Panc1 (cell line): Measurements from ENCODE around the gene OSBP2. TPM values are rescaled to one million over a fixed set of nuclear protein-coding genes. Genes with fewer than 3 reads are reported as not detected.

Experiments
- ATAC-seq: fragments of 200-7000 bp; cut with Tn5 transposase; 2 replicates; pipeline ENCODE4 v1.9.1; 2020; ENCODE audit warnings: mild to moderate bottlenecking, moderate library complexity
- BruUV-seq: library from RNA; stranded (reverse); fragments of 400-500 nt; replicated peaks from 2 replicates; lab custom pipeline; 2021; lab: Mats Ljungman, UMichigan
- CTCF ChIA-PET: fragments of 300-600 bp; sonication (Branson Sonifier 250); formaldehyde crosslinking; loops from one replicate; lab custom pipeline; 2022; ENCODE audit warnings: antibody characterized with exemption; lab: Charles Lee
- POLR2A ChIA-PET: fragments of 300-600 bp; sonication (Branson Sonifier 250); formaldehyde crosslinking; loops from one replicate; lab custom pipeline; 2022; ENCODE audit warnings: antibody characterized with exemption; lab: Charles Lee
- DNase-seq: peaks from one replicate; pipeline ENCODE4 v3.0.0-alpha.2; 2010; ENCODE audit warnings: low read depth, low spot score
- H3K27ac ChIP-seq: 2 replicates; pipeline ENCODE4 v1.5.1; 2011; ENCODE audit warnings: mild to moderate bottlenecking, low read length, inconsistent platforms
- H3K27me3 ChIP-seq: fragments of 200-500 bp; sonication (Bioruptor generic); 2 replicates; pipeline ENCODE4 v1.6.0; 2014; ENCODE audit warnings: low read length, inconsistent platforms; ENCODE audit not compliant: control insufficient read depth, insufficient read depth
- H3K36me3 ChIP-seq: fragments of 200-500 bp; sonication (Bioruptor generic); 2 replicates; pipeline ENCODE4 v1.5.1; 2014; ENCODE audit warnings: inconsistent platforms, mild to moderate bottlenecking, low read length, moderate library complexity; ENCODE audit not compliant: control insufficient read depth, insufficient read depth
- H3K4me1 ChIP-seq: 2 replicates; pipeline ENCODE4 v1.5.1; 2011; ENCODE audit warnings: inconsistent platforms, mild to moderate bottlenecking, low read length, moderate library complexity; ENCODE audit not compliant: control insufficient read depth, insufficient read depth
- H3K4me3 ChIP-seq, 2 experiments: 2 replicates each; pipeline ENCODE4 v1.5.1; 2011 to 2012; ENCODE audit warnings: low read depth in 2 of 2, low read length in 2 of 2, mild to moderate bottlenecking in 2 of 2, inconsistent platforms in 1 of 2, moderate library complexity in 1 of 2
- H3K9me3 ChIP-seq: fragments of 200-500 bp; sonication (Bioruptor generic); 2 replicates; pipeline ENCODE4 v1.5.1; 2014; ENCODE audit warnings: low read depth, mild to moderate bottlenecking, inconsistent platforms, low read length, moderate library complexity; ENCODE audit not compliant: control insufficient read depth, insufficient read depth
- POLR2AphosphoS5 ChIP-seq: IDR thresholded peaks from 2 replicates; pipeline ENCODE4 v1.6.1; 2012; ENCODE audit warnings: mild to moderate bottlenecking, low read depth, low read length, moderate library complexity
- SIN3A ChIP-seq: IDR thresholded peaks from 2 replicates; pipeline ENCODE4 v1.6.1; 2012; ENCODE audit warnings: low read depth, mild to moderate bottlenecking, low read length, moderate library complexity, borderline replicate concordance; ENCODE audit not compliant: insufficient read depth
- TCF7L2 ChIP-seq: IDR thresholded peaks from 2 replicates; pipeline ENCODE4 v1.6.1; 2011; ENCODE audit warnings: mild to moderate bottlenecking, low read depth, low read length, inconsistent platforms
- in situ Hi-C: cut with HindIII; loops from 2 replicates; pipeline ENCODE4 v1.10.0; 2016; ENCODE audit warnings: low sequenced_read_pairs, low pct_unique_long_range_greater_than_20kb
- intact Hi-C: fragments of 100-400 bp; cut with micrococcal nuclease; formaldehyde crosslinking; loops from one replicate; pipeline ENCODE4 v1.10.0; 2022; ENCODE audit not compliant: unreplicated experiment
- total RNA-seq: library from RNA; stranded (reverse); gene quantifications from one replicate; pipeline ENCODE4 v1.2.1, GENCODE V29; 2021; ENCODE audit not compliant: unreplicated experiment
- TF ChIP-seq, protein P1 (sequence below): fragments of 450-650 bp; IDR thresholded peaks from 2 replicates; pipeline ENCODE4 v1.5.1; 2017; ENCODE audit warnings: mild to moderate bottlenecking
- TF ChIP-seq, protein P2 (sequence below), 2 experiments: IDR thresholded peaks; 2 replicates each; pipeline ENCODE4 v1.6.1; 2011 to 2012; ENCODE audit warnings: low read depth in 2 of 2, control low read depth in 1 of 2, low read length in 1 of 2, mild to moderate bottlenecking in 1 of 2, moderate library complexity in 1 of 2; ENCODE audit not compliant: insufficient read depth in 1 of 2

The OSBP2 gene
- total RNA-seq, 1 experiment from 2014 or later: 4.7 TPM

DNA sequence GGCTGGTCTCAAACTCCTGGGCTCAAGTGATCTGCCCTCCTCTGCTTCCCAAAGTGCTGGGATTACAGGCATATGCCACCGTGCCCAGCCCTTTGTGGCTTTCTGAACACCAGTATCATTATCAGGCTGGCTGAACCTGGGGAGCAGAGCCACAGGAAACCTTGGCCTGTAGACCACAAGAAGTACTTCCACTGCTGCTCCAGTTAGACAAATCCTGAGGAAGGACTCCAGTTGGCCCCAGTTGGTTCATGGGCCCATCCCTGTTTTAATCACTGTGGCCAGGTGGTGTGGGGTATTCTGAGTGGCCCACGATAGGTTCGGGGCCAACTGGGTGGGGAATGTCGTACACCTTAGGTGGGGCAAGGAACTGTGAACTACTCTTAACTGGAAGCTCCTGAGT lies 21.5 kb upstream of the OSBP2 start:
- Histone ChIP-seq H3K27ac (no peak overlapping the region), H3K9me3 (no peaks in the 10 kb centered on the region), H3K4me3 (no peak overlapping the region), H3K27me3 (no peaks in the 10 kb centered on the region), H3K36me3 (no peaks in the 10 kb centered on the region; the same call in 1 of the 2 replicates), H3K4me1 (0 out of 2 replicates have a peak, but pooled peaks cover 2% of the 10 kb centered on the region)
- ATAC-seq: no peak
- no peak for DNase-seq
- intact Hi-C loops (no loop called here), in situ Hi-C loops (no loop called here)
- ChIA-PET CTCF (no interaction called here), POLR2A (no interaction called here)
- no TSS peak for BruUV-seq
- TF ChIP-seq TCF7L2 (no peak), SIN3A (no peak), POLR2AphosphoS5 (no peak)
- TF ChIP-seq, protein P1, sequence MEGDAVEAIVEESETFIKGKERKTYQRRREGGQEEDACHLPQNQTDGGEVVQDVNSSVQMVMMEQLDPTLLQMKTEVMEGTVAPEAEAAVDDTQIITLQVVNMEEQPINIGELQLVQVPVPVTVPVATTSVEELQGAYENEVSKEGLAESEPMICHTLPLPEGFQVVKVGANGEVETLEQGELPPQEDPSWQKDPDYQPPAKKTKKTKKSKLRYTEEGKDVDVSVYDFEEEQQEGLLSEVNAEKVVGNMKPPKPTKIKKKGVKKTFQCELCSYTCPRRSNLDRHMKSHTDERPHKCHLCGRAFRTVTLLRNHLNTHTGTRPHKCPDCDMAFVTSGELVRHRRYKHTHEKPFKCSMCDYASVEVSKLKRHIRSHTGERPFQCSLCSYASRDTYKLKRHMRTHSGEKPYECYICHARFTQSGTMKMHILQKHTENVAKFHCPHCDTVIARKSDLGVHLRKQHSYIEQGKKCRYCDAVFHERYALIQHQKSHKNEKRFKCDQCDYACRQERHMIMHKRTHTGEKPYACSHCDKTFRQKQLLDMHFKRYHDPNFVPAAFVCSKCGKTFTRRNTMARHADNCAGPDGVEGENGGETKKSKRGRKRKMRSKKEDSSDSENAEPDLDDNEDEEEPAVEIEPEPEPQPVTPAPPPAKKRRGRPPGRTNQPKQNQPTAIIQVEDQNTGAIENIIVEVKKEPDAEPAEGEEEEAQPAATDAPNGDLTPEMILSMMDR: no peak
- TF ChIP-seq, protein P2, sequence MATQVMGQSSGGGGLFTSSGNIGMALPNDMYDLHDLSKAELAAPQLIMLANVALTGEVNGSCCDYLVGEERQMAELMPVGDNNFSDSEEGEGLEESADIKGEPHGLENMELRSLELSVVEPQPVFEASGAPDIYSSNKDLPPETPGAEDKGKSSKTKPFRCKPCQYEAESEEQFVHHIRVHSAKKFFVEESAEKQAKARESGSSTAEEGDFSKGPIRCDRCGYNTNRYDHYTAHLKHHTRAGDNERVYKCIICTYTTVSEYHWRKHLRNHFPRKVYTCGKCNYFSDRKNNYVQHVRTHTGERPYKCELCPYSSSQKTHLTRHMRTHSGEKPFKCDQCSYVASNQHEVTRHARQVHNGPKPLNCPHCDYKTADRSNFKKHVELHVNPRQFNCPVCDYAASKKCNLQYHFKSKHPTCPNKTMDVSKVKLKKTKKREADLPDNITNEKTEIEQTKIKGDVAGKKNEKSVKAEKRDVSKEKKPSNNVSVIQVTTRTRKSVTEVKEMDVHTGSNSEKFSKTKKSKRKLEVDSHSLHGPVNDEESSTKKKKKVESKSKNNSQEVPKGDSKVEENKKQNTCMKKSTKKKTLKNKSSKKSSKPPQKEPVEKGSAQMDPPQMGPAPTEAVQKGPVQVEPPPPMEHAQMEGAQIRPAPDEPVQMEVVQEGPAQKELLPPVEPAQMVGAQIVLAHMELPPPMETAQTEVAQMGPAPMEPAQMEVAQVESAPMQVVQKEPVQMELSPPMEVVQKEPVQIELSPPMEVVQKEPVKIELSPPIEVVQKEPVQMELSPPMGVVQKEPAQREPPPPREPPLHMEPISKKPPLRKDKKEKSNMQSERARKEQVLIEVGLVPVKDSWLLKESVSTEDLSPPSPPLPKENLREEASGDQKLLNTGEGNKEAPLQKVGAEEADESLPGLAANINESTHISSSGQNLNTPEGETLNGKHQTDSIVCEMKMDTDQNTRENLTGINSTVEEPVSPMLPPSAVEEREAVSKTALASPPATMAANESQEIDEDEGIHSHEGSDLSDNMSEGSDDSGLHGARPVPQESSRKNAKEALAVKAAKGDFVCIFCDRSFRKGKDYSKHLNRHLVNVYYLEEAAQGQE (IDR thresholded peaks at IDR 0.05; ENCODE audit: insufficient read depth in 1 of 2, low read depth in 2 of 2, low read length in 1 of 2): no peak

DNA sequence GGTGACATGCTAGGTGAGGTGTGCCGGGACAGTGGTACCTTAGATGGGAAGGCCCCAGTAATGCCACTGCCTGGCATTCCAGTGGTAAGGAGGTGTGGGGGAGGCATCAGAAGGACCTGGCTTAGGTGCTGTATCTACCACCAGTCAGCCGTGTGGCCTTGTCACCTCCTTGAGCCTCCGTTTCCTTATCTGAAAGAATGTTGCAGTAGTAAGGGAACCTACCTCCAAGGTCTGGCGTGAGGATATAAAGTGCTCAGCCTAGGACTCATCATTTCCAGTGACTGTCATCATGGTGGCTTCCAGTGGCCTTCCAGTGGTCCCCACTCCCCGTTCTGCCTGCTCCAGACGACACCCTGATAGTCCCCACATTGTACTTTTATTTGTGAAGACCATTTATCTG lies 20.2 kb upstream of the OSBP2 start:
- Histone ChIP-seq H3K36me3 (no peaks in the 10 kb centered on the region), H3K9me3 (no peaks in the 10 kb centered on the region), H3K27me3 (no peaks in the 10 kb centered on the region), H3K27ac (no peak overlapping the region), H3K4me1 (no peaks in the 10 kb centered on the region), H3K4me3 (no peak overlapping the region)
- BruUV-seq: no TSS peak
- ChIA-PET POLR2A (no interaction called here), CTCF (no interaction called here)
- TF ChIP-seq, protein P1: no peak
- TF ChIP-seq TCF7L2 (no peak), POLR2AphosphoS5 (no peak), SIN3A (no peak)
- TF ChIP-seq, protein P2 (IDR thresholded peaks at IDR 0.05; ENCODE audit: insufficient read depth in 1 of 2, low read depth in 2 of 2, low read length in 1 of 2): no peak
- in situ Hi-C loops: no loop called here
- DNase-seq (no peak), ATAC-seq (no peak)
- intact Hi-C loops: no loop called here
